Endothelial cell of umbilical vein (primary cell): ENCODE data around the gene CNTNAP2. TPM values are rescaled to one million over a fixed set of nuclear protein-coding genes. Genes with fewer than 3 reads are reported as not detected.

Source experiments
- BruUV-seq: library from RNA; stranded (reverse); fragments of 400-500 nt; replicated peaks from 2 replicates; lab custom pipeline; 2021; lab: Mats Ljungman, UMichigan
- CTCF ChIA-PET: fragments of 300-600, 350-600 bp; sonication (Branson Sonifier 250); formaldehyde crosslinking; loops from one replicate; lab custom pipeline; 2021; ENCODE audit warnings: antibody characterized with exemption, inconsistent platforms; lab: Charles Lee
- POLR2A ChIA-PET: fragments of 300-600, 350-600 bp; sonication (Branson Sonifier 250); formaldehyde crosslinking; loops from one replicate; lab custom pipeline; 2021; ENCODE audit warnings: antibody characterized with exemption, inconsistent platforms; lab: Charles Lee
- DNase-seq: peaks from one replicate; pipeline ENCODE4 v3.0.0-alpha.2; 2011; ENCODE audit warnings: low read depth, low spot score
- FAIRE-seq: peaks from 2 replicates; lab custom pipeline; 2011; peaks lifted over from hg19 to GRCh38; lab: Jason Lieb, UNC
- H2AFZ ChIP-seq: 2 replicates; pipeline ENCODE4 v1.6.0; 2012; ENCODE audit warnings: low read depth, low read length, control low read depth, inconsistent platforms
- H3K27ac ChIP-seq: 2 replicates; pipeline ENCODE4 v1.5.1; 2011; ENCODE audit warnings: low read depth, mild to moderate bottlenecking, control low read depth, low read length, moderate library complexity; ENCODE audit not compliant: insufficient read depth
- H3K27me3 ChIP-seq, 2 experiments: 2 replicates each; pipeline versions ENCODE4 v1.6.0 to v1.6.1; 2011; ENCODE audit warnings: low read length in 2 of 2, mixed read lengths in 1 of 2; ENCODE audit not compliant: control insufficient read depth in 2 of 2, insufficient read depth in 2 of 2
- H3K36me3 ChIP-seq, 2 experiments: 2 replicates in 1 of 2; 3 replicates in 1 of 2; pipeline ENCODE4 v1.5.1; 2011; ENCODE audit warnings: low read length in 2 of 2, mild to moderate bottlenecking in 1 of 2, moderate library complexity in 1 of 2; ENCODE audit not compliant: control insufficient read depth in 2 of 2, insufficient read depth in 2 of 2; ENCODE audit errors: extremely low read depth in 1 of 2
- H3K4me1 ChIP-seq: 3 replicates; pipeline ENCODE4 v1.5.1; 2011; ENCODE audit warnings: mild to moderate bottlenecking, low read length; ENCODE audit not compliant: control insufficient read depth, insufficient read depth; ENCODE audit errors: extremely low read depth
- H3K4me2 ChIP-seq: 2 replicates; pipeline ENCODE4 v1.6.1; 2011; ENCODE audit warnings: low read length, control low read depth, mixed read lengths; ENCODE audit not compliant: insufficient read depth
- H3K4me3 ChIP-seq, 3 experiments: fragments of 200-600 bp in 1 of 3; sonication (generic), shearing (Covaris generic) in 1 of 3; replicated peaks in 1 of 3; 2 replicates each; pipeline ENCODE4 v1.5.1; 2011 to 2016; ENCODE audit warnings: control low read depth in 3 of 3, low read length in 3 of 3, mild to moderate bottlenecking in 2 of 3, inconsistent platforms in 1 of 3, low read depth in 1 of 3, moderate library complexity in 1 of 3; ENCODE audit not compliant: insufficient read depth in 1 of 3
- H3K79me2 ChIP-seq: 2 replicates; pipeline ENCODE4 v1.6.0; 2012; ENCODE audit warnings: low read length, inconsistent platforms; ENCODE audit not compliant: control insufficient read depth, insufficient read depth
- H3K9ac ChIP-seq: replicated peaks from 2 replicates; pipeline ENCODE3; 2011; ENCODE audit warnings: low read length, control low read depth; ENCODE audit not compliant: insufficient read depth; ENCODE audit errors: extremely low read depth
- H3K9me1 ChIP-seq: replicated peaks from 3 replicates; pipeline ENCODE4 v1.6.0; 2011; ENCODE audit warnings: mild to moderate bottlenecking, low read length; ENCODE audit not compliant: control insufficient read depth, insufficient read depth; ENCODE audit errors: extremely low read depth
- H3K9me3 ChIP-seq: replicated peaks from 2 replicates; pipeline ENCODE4 v1.5.1; 2012; ENCODE audit warnings: low read length, inconsistent platforms; ENCODE audit not compliant: control insufficient read depth, insufficient read depth
- H4K20me1 ChIP-seq: replicated peaks from 2 replicates; pipeline ENCODE3; 2011; ENCODE audit warnings: mild to moderate bottlenecking, low read length; ENCODE audit not compliant: control insufficient read depth, insufficient read depth; ENCODE audit errors: extremely low read depth
- CTCF ChIP-seq, 2 donors: IDR thresholded peaks; 1 replicate in 1 of 2; 2 replicates in 1 of 2; pipeline ENCODE4 v1.5.1; 2011; ENCODE audit warnings: low read length in 2 of 2, mild to moderate bottlenecking in 2 of 2, moderate library complexity in 2 of 2, control low read depth in 1 of 2, inconsistent platforms in 1 of 2, low read depth in 1 of 2; ENCODE audit not compliant: insufficient read depth in 1 of 2; ENCODE audit errors: extremely low read depth in 1 of 2
- GATA2 ChIP-seq: IDR thresholded peaks from 2 replicates; pipeline ENCODE4 v1.7.0; 2011; ENCODE audit warnings: low read depth, mild to moderate bottlenecking, moderate library complexity, mixed read lengths, low read length; ENCODE audit not compliant: insufficient read length, insufficient read depth
- JUN ChIP-seq: IDR thresholded peaks from 2 replicates; pipeline ENCODE4 v1.6.1; 2011; ENCODE audit warnings: borderline replicate concordance, low read depth; ENCODE audit not compliant: insufficient read length, insufficient read depth
- MAX ChIP-seq: IDR thresholded peaks from 2 replicates; pipeline ENCODE4 v1.6.1; 2011; ENCODE audit not compliant: insufficient read depth, insufficient read length
- POLR2A ChIP-seq: IDR thresholded peaks from 2 replicates; pipeline ENCODE4 v1.6.1; 2012; ENCODE audit warnings: low read depth, mild to moderate bottlenecking, control low read depth, low read length
- POLR2AphosphoS5 ChIP-seq: IDR thresholded peaks from 2 replicates; pipeline ENCODE4 v1.6.1; 2012; ENCODE audit warnings: low read depth, mild to moderate bottlenecking, control low read depth, low read length, moderate library complexity; ENCODE audit not compliant: insufficient read depth
- dilution Hi-C: fragments of 300-500 bp; cut with MboI; formaldehyde crosslinking; loops from one replicate; pipeline ENCODE4 v1.15.0; 2019; ENCODE audit warnings: low sequenced_read_pairs; ENCODE audit not compliant: extremely low pct_ligation_motif_present
- intact Hi-C: fragments of 100-400 bp; cut with micrococcal nuclease; formaldehyde crosslinking; loops from one replicate; pipeline ENCODE4 v1.10.0; 2022
- polyA plus RNA-seq, 4 experiments: library from polyadenylated mRNA; depleted of rRNA in 3 of 4; stranded (reverse) in 3 of 4; unstranded in 1 of 4; fragments of >200 nt; gene quantifications; 2 replicates each; pipeline versions ENCODE4 v1.2.1 to v1.2.3, GENCODE V29; 2011 to 2012; ENCODE audit warnings: missing spikeins in 1 of 4
- total RNA-seq: library from RNA; stranded (reverse); gene quantifications from 2 replicates; pipeline ENCODE4 v1.2.3, GENCODE V29; 2021

Gene CNTNAP2
- total and polyA plus RNA-seq, 2 donors (not counting 3 experiments of a cell fraction or from before 2014, with no cell fraction given): not detected

GRCh38 chr7:148093375-148094166 is 1977.0 kb downstream of the CNTNAP2 start:
- CTCF ChIA-PET: no interaction called here
- H3K36me3 ChIP-seq: no peaks in the 10 kb centered on the region
- no peaks in the 10 kb centered on the region for H3K9me1 ChIP-seq
- TF ChIP-seq POLR2A: no peak
- TF ChIP-seq MAX: no peak
- TF ChIP-seq GATA2: no peak
- no peak for TF ChIP-seq JUN
- no peak for TF ChIP-seq POLR2AphosphoS5
- TF ChIP-seq CTCF (IDR thresholded peaks at IDR 0.05; ENCODE audit: extremely low read depth in 1 of 2, insufficient read depth in 1 of 2, low read depth in 1 of 2, low read length in 2 of 2): no peak
- H4K20me1 ChIP-seq: no peaks in the 10 kb centered on the region
- no peaks in the 10 kb centered on the region for H3K4me1 ChIP-seq
- H2AFZ ChIP-seq: no peak overlapping the region
- H3K27ac ChIP-seq: no peak overlapping the region
- intact Hi-C loops (no loop called here), dilution Hi-C loops (no loop called here)
- BruUV-seq: no TSS peak
- FAIRE-seq: no peak
- peaks cover 3% of the 10 kb centered on the region for H3K9me3 ChIP-seq
- H3K27me3 ChIP-seq: no peaks in the 10 kb centered on the region
- H3K9ac ChIP-seq: no peak overlapping the region
- H3K4me2 ChIP-seq: no peak overlapping the region
- no peak for DNase-seq
- H3K4me3 ChIP-seq: no peak overlapping the region
- no peaks in the 10 kb centered on the region for H3K79me2 ChIP-seq
- POLR2A ChIA-PET: no interaction called here
